ENCODE measurements around the gene MICAL2. TPM values are rescaled to one million over a fixed set of nuclear protein-coding genes. Genes with fewer than 3 reads are reported as not detected.
A peak's percentile ranks its signal among the peaks of the same experiment; 100 is the strongest.

Gene MICAL2
- polyA plus RNA-seq, 2 of the 4 experiments (the other 2 are of a cell fraction) = 39.8 to 42.1 TPM

- ChIA-PET POLR2A (no interaction called here), CTCF (interaction anchor here (0.6 to 2.1 kb wide), 6 partner anchors 11 to 157 kb away, joined by 3 to 6 read pairs (median 4); partner anchors contain the start of gene MICAL2)
- Histone ChIP-seq H3K4me3 (no peak overlapping the region), H3K4me1 (peaks cover 64% of the 10 kb centered on the region), H3K27ac (peak overlapping the region; percentile 56 to 73; a peak in 5 of 6 replicates), H3K9me3 (no peaks in the 10 kb centered on the region), H3K4me2 (peak overlapping the region; percentile 28; the same call in 2 of the 3 replicates)
- ATAC-seq (no peak), DNase-seq (ENCODE audit: low read depth in 1 of 2, low spot score in 1 of 2) (no peak), FAIRE-seq (no peak)
- TF ChIP-seq POLR2A (IDR thresholded peaks at IDR 0.05; ENCODE audit: low read length) = no peak
- TF ChIP-seq EHMT2 (IDR thresholded peaks at IDR 0.05; ENCODE audit: low read depth) = no peak
- TF ChIP-seq SMC3 (IDR thresholded peaks at IDR 0.05) = no peak
- no peak for TF ChIP-seq ZFP36 (IDR thresholded peaks at IDR 0.05; ENCODE audit: borderline replicate concordance, partially characterized antibody)
- TF ChIP-seq PBX3 (IDR thresholded peaks at IDR 0.05) = no peak
- TF ChIP-seq ZC3H11A (IDR thresholded peaks at IDR 0.05) = no peak
- TF ChIP-seq USF2 (IDR thresholded peaks at IDR 0.05) = no peak
- TF ChIP-seq CTCF (IDR thresholded peaks at IDR 0.05) = no peak
- no peak for TF ChIP-seq ZNF302 (CRISPR knock-in tag; IDR thresholded peaks at IDR 0.05)
- no peak for TF ChIP-seq RARB (CRISPR knock-in tag; IDR thresholded peaks at IDR 0.05)
- no peak for TF ChIP-seq MAZ (IDR thresholded peaks at IDR 0.05; ENCODE audit: borderline replicate concordance, low read depth, low read length)
- TF ChIP-seq MAFK (IDR thresholded peaks at IDR 0.05; ENCODE audit: partially characterized antibody) = no peak
- 92% methylated on average over 9 of the region's 9 CpGs for WGBS (ENCODE audit: missing lambda C conversion rate)
Observed at GRCh38 chr11:12124306-12124705, 13.9 kb downstream of the MICAL2 start.

GRCh38 chr11:12125609-12126149 is 15.3 kb downstream of the MICAL2 start:
- ChIA-PET POLR2A (no interaction called here), CTCF (interaction anchor here (0.7 to 2.2 kb wide), 6 partner anchors 22 to 156 kb away, joined by 3 to 14 read pairs (median 4); no protein-coding TSS in a partner anchor)
- Histone ChIP-seq H3K4me3 (no peak overlapping the region), H3K4me1 (peaks cover 55% of the 10 kb centered on the region), H3K4me2 (peak overlapping the region; percentile 28; the same call in 2 of the 3 replicates), H3K9me3 (no peaks in the 10 kb centered on the region), H3K27ac (peak overlapping the region; percentile 56 to 73; a peak in 5 of 6 replicates)
- FAIRE-seq (no peak), ATAC-seq (no peak), DNase-seq (ENCODE audit: low read depth in 1 of 2, low spot score in 1 of 2) (no peak)
- 70% methylated on average over 4 of the region's 4 CpGs for WGBS (ENCODE audit: missing lambda C conversion rate)
- TF ChIP-seq RCOR1 (IDR thresholded peaks at IDR 0.05; ENCODE audit: low read depth, low read length) (no peak), USF2 (IDR thresholded peaks at IDR 0.05) (no peak), RARB (CRISPR knock-in tag; IDR thresholded peaks at IDR 0.05) (no peak), CEBPB (IDR thresholded peaks at IDR 0.05) (no peak), ZSCAN20 (CRISPR knock-in tag; IDR thresholded peaks at IDR 0.05) (no peak), POLR2A (IDR thresholded peaks at IDR 0.05; ENCODE audit: low read length) (no peak), TFCP2L1 (CRISPR knock-in tag; IDR thresholded peaks at IDR 0.05) (no peak)

- H3K9me3 ChIP-seq = no peaks in the 10 kb centered on the region
- no peak for FAIRE-seq
- H3K4me2 ChIP-seq = peak overlapping the region; percentile 28
- WGBS (ENCODE audit: missing lambda C conversion rate) = 61% methylated on average over 4 of the region's 4 CpGs
- DNase-seq (ENCODE audit: low read depth in 1 of 2, low spot score in 1 of 2) = no peak
- ChIA-PET POLR2A (interaction anchor here (0.6 to 1.0 kb wide), 2 partner anchors 16 to 107 kb away, joined by 3 read pairs; partner anchors contain the start of gene MICAL2), CTCF (interaction anchor here (0.6 to 2.2 kb wide), 11 partner anchors 22 to 336 kb away, joined by 3 to 14 read pairs (median 3); no protein-coding TSS in a partner anchor)
- TF ChIP-seq JUNB (IDR thresholded peaks at IDR 0.05) = 0 out of 2 replicates have a peak, but pooled peaks have one; percentile 24
- TF ChIP-seq CEBPB (IDR thresholded peaks at IDR 0.05) = peak; percentile 69 to 77; a peak in 3 of 4 replicates
- TF ChIP-seq ZFP36 (IDR thresholded peaks at IDR 0.05; ENCODE audit: borderline replicate concordance, partially characterized antibody) = peak; percentile 94
- TF ChIP-seq HOXA7 (CRISPR knock-in tag; IDR thresholded peaks at IDR 0.05) = no peak
- H3K4me1 ChIP-seq = peaks cover 55% of the 10 kb centered on the region
- peak overlapping the region; percentile 56 to 73; a peak in 5 of 6 replicates for H3K27ac ChIP-seq
- ATAC-seq = peak; percentile 41 to 54; a peak in 3 of 6 replicates
- no peak overlapping the region for H3K4me3 ChIP-seq
Observed at GRCh38 chr11:12126344-12127019, 16.1 kb downstream of the MICAL2 start.

All from A549 (cell line).